Right lobe of liver (tissue), 6 donors: ENCODE data around the gene MCEMP1. TPM values are rescaled to one million over a fixed set of nuclear protein-coding genes. Genes with fewer than 3 reads are reported as not detected.
"Not testable (repeated sequence)": the region's sequence is repeated elsewhere in the genome, so short reads cannot be mapped to it uniquely, and the experiment has no call there.

ENCODE experiments used
- ATAC-seq, 4 donors: fragments of 200-7000 bp; cut with Tn5 transposase; one replicate each; pipeline ENCODE4 v1.9.1; 2020; ENCODE audit warnings: mild to moderate bottlenecking in 4 of 4, moderate library complexity in 4 of 4
- DNase-seq, 3 donors: peaks; one replicate each; pipeline ENCODE4 v3.0.0-alpha.2; 2020
- H3K27ac ChIP-seq, 3 donors: fragments of 200-600 bp; one replicate each; pipeline ENCODE4 v1.8.0; 2022
- H3K27me3 ChIP-seq, 2 donors: fragments of 200-600 bp; one replicate each; pipeline ENCODE4 v1.8.0; 2022
- H3K36me3 ChIP-seq, 4 donors: fragments of 200-600 bp; sonication (generic) in 1 of 4; one replicate each; pipeline versions ENCODE4 v1.5.1 to v1.8.0; 2017 to 2022; ENCODE audit warnings: control low read depth in 1 of 4
- H3K4me1 ChIP-seq, 4 donors: fragments of 200-600 bp; sonication (generic) in 1 of 4; one replicate each; pipeline versions ENCODE4 v1.5.1 to v1.8.0; 2017 to 2022; ENCODE audit warnings: control low read depth in 1 of 4
- H3K4me3 ChIP-seq, 3 donors: fragments of 200-600 bp; one replicate each; pipeline ENCODE4 v1.8.0; 2022
- H3K9me3 ChIP-seq, 4 donors: fragments of 200-600 bp; sonication (generic) in 1 of 4; one replicate each; pipeline versions ENCODE4 v1.5.1 to v1.8.0; 2017 to 2022; ENCODE audit warnings: control low read depth in 1 of 4
- CTCF ChIP-seq, 4 donors: fragments of 200-600 bp in 3 of 4; fragments of 450-650 bp in 1 of 4; IDR thresholded peaks; one replicate each; pipeline versions ENCODE4 v1.5.1 to v1.8.0; 2016 to 2022; ENCODE audit warnings: antibody characterized with exemption in 4 of 4, mild to moderate bottlenecking in 2 of 4
- POLR2A ChIP-seq: fragments of 450-650 bp; IDR thresholded peaks from one replicate; pipeline ENCODE4 v1.6.1; 2017; ENCODE audit warnings: antibody characterized with exemption, mild to moderate bottlenecking
- WGBS: methylation state at CpG from one replicate; pipeline ENCODE4 v1.1.6; 2018; ENCODE audit warnings: low coverage, low lambda C conversion rate; ENCODE audit not compliant: insufficient coverage; ENCODE audit errors: missing lambda C conversion rate; 5-methylcytosine and 5-hydroxymethylcytosine counted together
- intact Hi-C, 2 donors: fragments of 100-400 bp; cut with DNase I; formaldehyde crosslinking; loops; one replicate each; pipeline versions ENCODE4 v1.11.2 to v1.14.1; 2022
- total RNA-seq, 6 experiments: library from RNA; depleted of rRNA in 2 of 6; stranded (reverse); fragments of >200 nt in 2 of 6; fragmentation: NEBNext Ultra II Directional in 3 of 6; extraction: Animal tissue kit (Norgen Biotek cat#: 25700) in 3 of 6; gene quantifications; one replicate each; pipeline versions ENCODE4 v1.1.0 to v1.2.4, GENCODE V29; 2016 to 2023
- donor health status: DM: no; HTN: yes; CAD: no.
- donor health status: DM: no; HTN: no; CAD: no.
- donor health status: DM: no; HTN: no; CAD: no.
- donor health status: DM: no; HTN: yes; CAD: no.
- donor health status: DM: no; HTN: yes; CAD: no.

The MCEMP1 gene
- total RNA-seq, 6 experiments from 2014 or later, result 0.11 to 0.86 (median 0.34) TPM

GRCh38 chr19:7643031-7643415 lies 33.9 kb upstream of the MCEMP1 start:
- H3K27me3 ChIP-seq, result no peaks in the 10 kb centered on the region
- DNase-seq, result no peak
- no peak overlapping the region for H3K27ac ChIP-seq
- WGBS, result 96% methylated on average over 8 of the region's 8 CpGs
- no peaks in the 10 kb centered on the region for H3K4me1 ChIP-seq
- H3K9me3 ChIP-seq, result no peaks in the 10 kb centered on the region
- TF ChIP-seq POLR2A (no peak), CTCF (IDR thresholded peaks at IDR 0.05) (no peak)
- intact Hi-C loops, result no loop called here
- H3K36me3 ChIP-seq, result no peaks in the 10 kb centered on the region
- ATAC-seq, result no peak
- H3K4me3 ChIP-seq, result no peak overlapping the region

DNA sequence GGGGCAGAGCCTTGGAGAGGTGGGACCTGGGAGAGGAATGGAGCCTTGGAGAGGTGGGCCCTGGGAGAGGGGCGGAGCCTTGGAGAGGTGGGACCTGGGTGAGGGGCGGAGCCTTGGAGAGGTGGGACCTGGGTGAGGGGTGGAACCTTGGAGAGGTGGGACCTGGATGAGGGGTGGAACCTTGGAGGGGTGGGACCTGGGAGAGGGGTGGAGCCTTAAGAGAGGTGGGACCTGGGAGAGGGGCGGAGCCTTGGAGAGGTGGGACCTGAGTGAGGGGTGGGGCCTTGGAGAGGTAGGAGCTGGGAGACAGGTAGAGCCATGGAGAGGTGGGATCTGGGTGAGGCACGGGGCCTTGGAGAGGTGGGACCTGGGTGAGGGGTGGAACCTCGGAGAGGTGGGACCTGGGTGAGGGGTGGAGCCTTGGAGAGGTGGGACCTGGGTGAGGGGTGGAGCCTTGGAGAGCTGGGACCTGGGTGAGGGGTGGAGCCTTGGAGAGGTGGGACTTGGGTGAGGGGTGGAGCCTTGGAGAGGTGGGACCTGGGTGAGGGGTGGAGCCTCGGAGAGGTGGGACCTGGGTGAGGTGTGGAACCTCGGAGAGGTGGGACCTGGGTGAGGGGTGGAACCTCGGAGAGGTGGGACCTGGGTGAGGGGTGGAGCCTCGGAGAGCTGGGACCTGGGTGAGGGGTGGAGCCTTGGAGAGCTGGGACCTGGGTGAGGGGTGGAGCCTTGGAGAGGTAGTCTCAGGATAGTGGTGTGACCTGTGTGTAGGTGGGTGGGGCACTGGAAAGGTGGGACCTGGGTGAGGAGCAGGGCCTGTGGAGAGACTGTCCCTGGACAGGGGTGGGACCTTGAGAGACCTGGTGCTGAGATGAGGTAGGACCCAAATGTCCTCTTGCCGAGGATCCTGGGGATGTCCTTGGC lies 33.0 kb upstream of the MCEMP1 start:
- H3K27me3 ChIP-seq, ATAC-seq, H3K9me3 ChIP-seq, intact Hi-C loops, H3K36me3 ChIP-seq, H3K4me3 ChIP-seq, H3K4me1 ChIP-seq, H3K27ac ChIP-seq: not testable (repeated sequence)
- 52% methylated on average over 10 of the region's 10 CpGs for WGBS
- peak in 1 of 3 donors; percentile 49 for DNase-seq

DNA sequence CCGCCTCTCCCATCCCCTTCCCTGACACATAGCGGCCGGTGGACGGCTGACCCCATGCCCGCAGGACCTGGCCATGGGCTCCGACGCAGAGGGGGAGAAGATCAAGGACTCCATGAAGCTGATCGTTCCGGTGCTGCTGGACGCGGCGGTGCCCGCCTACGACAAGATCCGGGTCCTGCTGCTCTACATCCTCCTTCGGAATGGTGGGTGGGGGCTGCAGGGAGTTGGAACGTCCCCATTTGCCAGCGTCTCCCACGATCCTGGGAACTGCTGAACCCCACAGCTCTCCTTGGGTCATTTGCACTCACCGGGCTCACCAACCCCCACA lies 32.4 kb upstream of the MCEMP1 start:
- Histone ChIP-seq H3K27me3 (no peaks in the 10 kb centered on the region), H3K4me1 (no peaks in the 10 kb centered on the region), H3K27ac (no peak overlapping the region), H3K36me3 (no peaks in the 10 kb centered on the region), H3K9me3 (no peaks in the 10 kb centered on the region), H3K4me3 (no peak overlapping the region)
- intact Hi-C loops, result no loop called here
- TF ChIP-seq POLR2A, result no peak
- TF ChIP-seq CTCF (IDR thresholded peaks at IDR 0.05), result no peak
- no peak for ATAC-seq
- 100% methylated on average over 4 of the region's 20 CpGs for WGBS
- DNase-seq, result peak in 1 of 3 donors; percentile 48

- Histone ChIP-seq H3K9me3 (no peaks in the 10 kb centered on the region), H3K4me3 (no peak overlapping the region), H3K27me3 (no peaks in the 10 kb centered on the region), H3K36me3 (no peaks in the 10 kb centered on the region), H3K27ac (no peak overlapping the region), H3K4me1 (no peaks in the 10 kb centered on the region)
- TF ChIP-seq CTCF (IDR thresholded peaks at IDR 0.05), result no peak
- intact Hi-C loops, result no loop called here
- no peak for DNase-seq
- 93% methylated on average over 10 of the region's 14 CpGs for whole genome bisulfite sequencing
- peak in 2 of 4 donors; percentile 7 to 17 for ATAC-seq
Observed at GRCh38 chr19:7645163-7645562, 31.7 kb upstream of the MCEMP1 start.

- no peak for ATAC-seq
- TF ChIP-seq CTCF (IDR thresholded peaks at IDR 0.05) (no peak), POLR2A (no peak)
- Histone ChIP-seq H3K4me3 (no peak overlapping the region), H3K9me3 (no peaks in the 10 kb centered on the region), H3K4me1 (no peaks in the 10 kb centered on the region), H3K27ac (no peak overlapping the region), H3K27me3 (no peaks in the 10 kb centered on the region), H3K36me3 (no peaks in the 10 kb centered on the region)
- WGBS, result 70% methylated on average over 13 of the region's 20 CpGs
- intact Hi-C loops, result no loop called here
- peak in 1 of 3 donors; percentile 21 for DNase-seq
Observed at GRCh38 chr19:7645656-7646425, 31.0 kb upstream of the MCEMP1 start.
